Gastroesophageal sphincter (tissue), 4 donors: ENCODE measurements around the gene RAB36. TPM values are rescaled to one million over a fixed set of nuclear protein-coding genes. Genes with fewer than 3 reads are reported as not detected.

Source experiments
- ATAC-seq: fragments of 150-250 bp; one replicate; pipeline ENCODE4 v1.9.1; 2016; ENCODE audit warnings: mild to moderate bottlenecking, moderate library complexity
- H3K27ac ChIP-seq, 4 donors: fragments of 200-600 bp; sonication (generic) in 3 of 4; 1 replicate in 3 of 4; 2 replicates in 1 of 4; pipeline ENCODE4 v1.5.1; 2016 to 2019
- H3K27me3 ChIP-seq: fragments of 200-600 bp; sonication (generic); one replicate; pipeline ENCODE4 v1.5.1; 2019
- H3K36me3 ChIP-seq, 2 donors: fragments of 200-600 bp; sonication (generic); one replicate each; pipeline ENCODE4 v1.5.1; 2019; ENCODE audit warnings: control low read depth in 1 of 2
- H3K4me1 ChIP-seq, 3 donors: fragments of 200-600 bp; sonication (generic); 1 replicate in 2 of 3; 2 replicates in 1 of 3; pipeline ENCODE4 v1.5.1; 2016 to 2019; ENCODE audit warnings: control low read depth in 2 of 3
- H3K4me3 ChIP-seq, 2 donors: fragments of 200-600 bp; sonication (generic); one replicate each; pipeline ENCODE4 v1.5.1; 2019; ENCODE audit warnings: mild to moderate bottlenecking in 1 of 2, moderate library complexity in 1 of 2
- H3K9me3 ChIP-seq, 3 donors: fragments of 200-600 bp; sonication (generic); one replicate each; pipeline ENCODE4 v1.5.1; 2017 to 2019; ENCODE audit warnings: control low read depth in 2 of 3
- EP300 ChIP-seq: sonication (generic); formaldehyde crosslinking; IDR thresholded peaks from one replicate; pipeline ENCODE4 v1.6.1; 2017; ENCODE audit warnings: antibody characterized with exemption, mild to moderate bottlenecking
- POLR2A ChIP-seq, 2 donors: fragments of 450-650 bp; IDR thresholded peaks; one replicate each; pipeline ENCODE4 v1.6.1; 2017; ENCODE audit warnings: antibody characterized with exemption in 2 of 2, mild to moderate bottlenecking in 2 of 2, moderate library complexity in 1 of 2
- POLR2AphosphoS5 ChIP-seq: sonication (generic); formaldehyde crosslinking; IDR thresholded peaks from one replicate; pipeline ENCODE4 v1.6.1; 2017; ENCODE audit warnings: antibody characterized with exemption
- WGBS, 2 donors: methylation state at CpG; one replicate each; pipeline ENCODE4 v1.1.5; 2018; ENCODE audit warnings: low coverage in 1 of 2; 5-methylcytosine and 5-hydroxymethylcytosine counted together
- total RNA-seq, 4 donors: library from RNA; depleted of rRNA; stranded (reverse); fragments of >200 nt; gene quantifications; one replicate each; pipeline ENCODE4 v1.1.0, GENCODE V29; 2016
- TF ChIP-seq, protein P1 (sequence below), 4 experiments: fragments of 200-600 bp in 2 of 4; fragments of 450-650 bp in 2 of 4; sonication (generic) in 1 of 4; IDR thresholded peaks; one replicate each; pipeline ENCODE4 v1.5.1; 2017 to 2019; ENCODE audit warnings: antibody characterized with exemption in 4 of 4, mild to moderate bottlenecking in 2 of 4, moderate library complexity in 2 of 4

RAB36 gene
- total RNA-seq, 4 donors from 2014 or later: 3.9 to 12.2 (median 6.7) TPM

DNA sequence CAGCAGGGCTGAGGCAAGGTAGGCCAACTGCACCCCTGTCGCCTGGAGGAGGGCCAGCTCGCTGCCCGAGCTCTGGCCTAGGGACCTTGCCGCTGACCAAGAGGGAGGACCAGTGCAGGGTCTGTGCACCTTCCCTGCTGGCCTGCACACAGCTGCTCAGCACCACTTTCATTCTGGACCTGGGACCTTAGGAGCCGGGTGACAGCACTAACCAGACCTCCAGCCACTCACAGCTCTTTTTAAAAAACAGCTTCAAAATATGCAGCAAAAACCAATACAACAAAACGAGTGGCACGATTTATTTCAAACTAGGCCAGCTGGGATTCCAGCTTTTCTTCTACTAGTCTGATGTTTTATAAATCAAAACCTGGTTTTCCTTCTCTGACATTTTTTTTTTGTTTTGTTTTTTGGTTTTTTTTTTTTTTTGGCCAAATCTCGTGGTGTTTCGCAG lies 21.4 kb upstream of the RAB36 start:
- H3K4me1 ChIP-seq: peaks cover 0 to 22% (median 0%) of the 10 kb centered on the region in 3 donors
- no peak overlapping the region for H3K27ac ChIP-seq
- peaks cover 0 to 21% of the 10 kb centered on the region in 2 donors for H3K36me3 ChIP-seq
- TF ChIP-seq, protein P1, sequence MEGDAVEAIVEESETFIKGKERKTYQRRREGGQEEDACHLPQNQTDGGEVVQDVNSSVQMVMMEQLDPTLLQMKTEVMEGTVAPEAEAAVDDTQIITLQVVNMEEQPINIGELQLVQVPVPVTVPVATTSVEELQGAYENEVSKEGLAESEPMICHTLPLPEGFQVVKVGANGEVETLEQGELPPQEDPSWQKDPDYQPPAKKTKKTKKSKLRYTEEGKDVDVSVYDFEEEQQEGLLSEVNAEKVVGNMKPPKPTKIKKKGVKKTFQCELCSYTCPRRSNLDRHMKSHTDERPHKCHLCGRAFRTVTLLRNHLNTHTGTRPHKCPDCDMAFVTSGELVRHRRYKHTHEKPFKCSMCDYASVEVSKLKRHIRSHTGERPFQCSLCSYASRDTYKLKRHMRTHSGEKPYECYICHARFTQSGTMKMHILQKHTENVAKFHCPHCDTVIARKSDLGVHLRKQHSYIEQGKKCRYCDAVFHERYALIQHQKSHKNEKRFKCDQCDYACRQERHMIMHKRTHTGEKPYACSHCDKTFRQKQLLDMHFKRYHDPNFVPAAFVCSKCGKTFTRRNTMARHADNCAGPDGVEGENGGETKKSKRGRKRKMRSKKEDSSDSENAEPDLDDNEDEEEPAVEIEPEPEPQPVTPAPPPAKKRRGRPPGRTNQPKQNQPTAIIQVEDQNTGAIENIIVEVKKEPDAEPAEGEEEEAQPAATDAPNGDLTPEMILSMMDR (IDR thresholded peaks at IDR 0.05): no peak
- TF ChIP-seq POLR2AphosphoS5 (no peak), EP300 (no peak), POLR2A (IDR thresholded peaks at IDR 0.05) (no peak)
- H3K4me3 ChIP-seq: no peak overlapping the region
- no peaks in the 10 kb centered on the region for H3K27me3 ChIP-seq
- H3K9me3 ChIP-seq: no peaks in the 10 kb centered on the region
- WGBS, 2 donors: 88 to 91% methylated on average over 3 to 6 of the region's 9 CpGs
- ATAC-seq: no peak

DNA sequence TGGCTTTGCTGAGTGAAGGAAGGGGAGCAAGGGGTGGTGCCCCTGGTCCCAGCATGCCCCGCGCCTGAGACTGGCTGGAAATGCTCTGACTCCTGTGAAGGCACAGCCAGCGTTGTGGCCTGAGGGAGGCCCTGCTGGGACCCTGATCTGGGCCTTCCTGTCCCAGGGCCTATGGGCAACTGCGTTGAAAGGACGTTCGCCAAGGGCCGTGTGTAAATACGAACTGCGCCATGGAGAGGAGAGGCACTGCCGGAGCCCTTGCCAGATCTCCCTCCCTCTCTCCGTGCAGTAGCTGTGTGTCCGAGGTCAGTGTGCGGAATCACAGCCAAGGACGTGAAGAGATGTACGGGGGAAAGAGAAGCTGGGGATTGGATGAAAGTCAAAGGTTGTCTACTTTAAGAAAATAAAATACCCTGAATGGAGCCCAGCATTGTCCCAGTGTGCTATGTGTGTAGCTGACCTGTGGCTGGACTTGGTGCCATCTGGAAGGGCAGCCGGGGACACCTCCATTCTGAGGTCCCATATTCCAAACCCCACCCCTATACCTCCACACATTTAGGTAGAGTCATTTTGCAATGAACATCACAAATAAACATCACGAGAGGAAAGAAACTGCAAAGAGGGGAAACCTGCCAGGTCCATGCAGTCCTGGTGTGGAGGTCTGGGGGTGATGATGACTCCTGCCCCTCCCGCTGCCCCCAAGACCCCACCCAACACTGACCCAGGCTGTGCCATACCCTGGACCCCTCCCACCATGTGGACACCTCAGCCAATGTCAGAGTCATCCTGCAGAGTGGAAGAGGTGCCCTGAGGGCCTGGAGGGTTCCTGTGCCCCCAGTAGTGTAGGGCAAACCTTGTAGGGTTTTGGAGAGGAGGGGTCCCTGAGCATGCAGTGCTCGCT lies 20.4 kb upstream of the RAB36 start:
- no peaks in the 10 kb centered on the region for H3K27me3 ChIP-seq
- no peak for ATAC-seq
- peaks cover 0 to 23% (median 0%) of the 10 kb centered on the region in 3 donors for H3K4me1 ChIP-seq
- no peak overlapping the region for H3K4me3 ChIP-seq
- H3K9me3 ChIP-seq: no peaks in the 10 kb centered on the region
- H3K27ac ChIP-seq: peak overlapping the region in 2 of 4 donors; percentile 41 to 63
- WGBS, 2 donors: 68 to 81% methylated on average over 3 to 17 of the region's 19 CpGs
- peaks cover 0 to 21% of the 10 kb centered on the region in 2 donors for H3K36me3 ChIP-seq
- TF ChIP-seq POLR2AphosphoS5 (no peak), EP300 (no peak), POLR2A (IDR thresholded peaks at IDR 0.05) (no peak)
- TF ChIP-seq, protein P1 (IDR thresholded peaks at IDR 0.05): no peak

DNA sequence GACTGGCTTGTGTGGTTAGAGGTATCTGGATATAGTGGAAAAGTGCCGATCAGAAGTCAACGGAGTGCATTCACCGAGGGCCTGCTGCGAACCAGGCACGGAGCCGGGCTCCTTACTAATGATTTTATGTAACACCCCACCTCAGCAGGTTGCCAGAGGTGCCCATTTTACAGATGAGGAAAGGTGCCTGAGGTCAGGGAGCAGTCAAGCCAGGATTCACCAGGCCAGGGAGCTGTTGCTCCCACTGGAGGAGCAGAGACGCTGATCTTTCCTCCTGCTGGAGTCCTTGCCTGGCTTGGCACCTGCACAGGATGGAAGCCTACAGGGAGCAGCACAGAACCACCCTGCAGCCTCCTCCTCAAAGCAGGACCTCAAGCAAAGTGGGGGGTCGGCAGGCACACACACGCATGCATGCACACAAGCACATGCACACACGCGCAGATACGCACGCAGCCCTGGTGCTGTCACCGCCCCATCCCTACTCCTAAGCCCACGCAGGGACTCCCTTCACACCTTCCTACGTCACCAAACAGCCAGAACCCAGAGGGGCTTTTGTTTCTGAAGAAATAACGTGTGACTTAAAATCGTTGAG lies 19.7 kb upstream of the RAB36 start:
- H3K27ac ChIP-seq: no peak overlapping the region
- H3K36me3 ChIP-seq: peaks cover 0 to 21% of the 10 kb centered on the region in 2 donors
- ATAC-seq: no peak
- WGBS, 2 donors: 83 to 89% methylated on average over 1 to 15 of the region's 18 CpGs
- no peaks in the 10 kb centered on the region for H3K9me3 ChIP-seq
- peaks cover 0 to 23% (median 0%) of the 10 kb centered on the region in 3 donors for H3K4me1 ChIP-seq
- no peaks in the 10 kb centered on the region for H3K27me3 ChIP-seq
- TF ChIP-seq POLR2AphosphoS5: no peak
- TF ChIP-seq POLR2A (IDR thresholded peaks at IDR 0.05): no peak
- no peak for TF ChIP-seq EP300
- TF ChIP-seq, protein P1 (IDR thresholded peaks at IDR 0.05): no peak
- no peak overlapping the region for H3K4me3 ChIP-seq

DNA sequence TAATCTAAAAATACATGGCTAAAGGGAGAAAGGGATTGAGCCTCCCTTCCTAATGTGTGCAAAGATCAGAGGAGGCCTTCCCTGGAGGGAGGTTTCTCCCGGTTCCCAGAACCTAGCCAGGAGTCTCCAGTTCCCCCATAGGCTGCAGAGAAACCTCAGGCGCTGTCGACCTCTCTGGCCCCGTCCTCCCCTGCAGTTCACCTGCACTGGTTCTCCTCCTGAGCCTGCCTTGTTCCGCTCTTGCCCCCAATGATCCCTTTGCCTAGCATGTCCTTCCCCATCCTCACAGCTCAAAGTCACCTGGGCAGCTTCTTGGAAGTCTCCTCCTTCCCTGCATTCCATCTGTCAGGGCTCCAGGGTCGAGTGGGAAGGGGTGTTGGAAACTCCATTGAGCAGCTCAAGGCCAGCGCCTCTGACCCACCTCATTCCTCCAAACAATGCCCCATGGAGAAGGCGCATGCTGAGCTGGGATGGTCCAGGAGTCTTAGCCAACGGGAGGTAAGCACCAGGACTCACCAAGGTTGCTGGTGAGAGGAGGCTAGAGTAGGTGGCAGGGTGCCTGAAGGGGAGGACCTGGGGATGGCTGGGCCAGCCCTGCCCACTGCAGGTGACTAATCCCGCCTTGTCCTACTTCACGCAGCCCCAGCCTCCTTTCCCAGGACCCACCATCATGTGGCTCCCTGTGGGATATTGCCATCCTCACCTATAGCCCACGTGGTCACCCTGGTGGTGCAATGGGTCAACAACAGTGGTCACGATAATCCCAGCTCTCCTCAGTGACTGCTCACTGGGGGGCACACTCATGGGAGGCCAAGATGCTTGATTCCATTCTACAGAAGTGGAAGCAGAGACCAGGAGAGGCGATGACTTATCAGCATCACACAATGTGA lies 18.9 kb upstream of the RAB36 start:
- 64 to 93% methylated on average over 3 to 4 of the region's 14 CpGs for WGBS, 2 donors

More for the DNA sequence above, 18.9 kb upstream of the RAB36 start:
- ATAC-seq: no peak
- H3K36me3 ChIP-seq: peaks cover 0 to 21% of the 10 kb centered on the region in 2 donors
- peaks cover 0 to 23% (median 0%) of the 10 kb centered on the region in 3 donors for H3K4me1 ChIP-seq
- H3K27me3 ChIP-seq: no peaks in the 10 kb centered on the region
- TF ChIP-seq EP300 (no peak), POLR2A (IDR thresholded peaks at IDR 0.05) (no peak), POLR2AphosphoS5 (no peak)
- TF ChIP-seq, protein P1 (IDR thresholded peaks at IDR 0.05): no peak
- H3K27ac ChIP-seq: no peak overlapping the region
- H3K9me3 ChIP-seq: no peaks in the 10 kb centered on the region
- H3K4me3 ChIP-seq: no peak overlapping the region
